Glutamatergic neuron (in vitro differentiated cells): ENCODE measurements around the gene SFN. TPM values are rescaled to one million over a fixed set of nuclear protein-coding genes. Genes with fewer than 3 reads are reported as not detected.

Source experiments
- DNase-seq: peaks from one replicate; pipeline ENCODE4 v3.0.0; 2022
- H3K27ac Mint-ChIP-seq: one replicate; pipeline ENCODE4 v1.8.0; 2020; ENCODE audit warnings: mild to moderate bottlenecking, mixed read lengths, inconsistent platforms; ENCODE audit not compliant: unreplicated experiment
- H3K27me3 Mint-ChIP-seq: one replicate; pipeline ENCODE4 v1.8.0; 2020; ENCODE audit warnings: mild to moderate bottlenecking, moderate library complexity, mixed read lengths, inconsistent platforms; ENCODE audit not compliant: unreplicated experiment
- H3K36me3 Mint-ChIP-seq: one replicate; pipeline ENCODE4 v1.8.0; 2020; ENCODE audit warnings: mild to moderate bottlenecking, mixed read lengths, inconsistent platforms; ENCODE audit not compliant: unreplicated experiment
- H3K4me1 Mint-ChIP-seq: one replicate; pipeline ENCODE4 v1.8.0; 2020; ENCODE audit warnings: mild to moderate bottlenecking, low read depth, mixed read lengths, inconsistent platforms; ENCODE audit not compliant: unreplicated experiment
- H3K4me3 Mint-ChIP-seq: one replicate; pipeline ENCODE4 v1.8.0; 2020; ENCODE audit warnings: mild to moderate bottlenecking, mixed read lengths, inconsistent platforms; ENCODE audit not compliant: unreplicated experiment
- H3K9me3 Mint-ChIP-seq: one replicate; pipeline ENCODE4 v1.8.0; 2020; ENCODE audit warnings: mild to moderate bottlenecking, moderate library complexity, mixed read lengths, inconsistent platforms; ENCODE audit not compliant: unreplicated experiment
- long read RNA-seq: library from polyadenylated mRNA; unstranded; transcript quantifications from one replicate; pipeline ENCODE4 v2.0.0, GENCODE V29; 2020; ENCODE audit not compliant: unreplicated experiment
- total RNA-seq: library from RNA; stranded (reverse); fragmentation: NEBNext Ultra II Directional; extraction: Animal tissue kit (Norgen Biotek cat#: 25700); gene quantifications from one replicate; pipeline ENCODE4 v1.2.1, GENCODE V29; 2021; ENCODE audit not compliant: unreplicated experiment
- TF ChIP-seq, protein P1 (sequence below): fragments of 200-600 bp; sonication (generic); IDR thresholded peaks from one replicate; pipeline ENCODE4 v1.5.0; 2021; ENCODE audit not compliant: partially characterized antibody, unreplicated experiment

Gene SFN
- total RNA-seq = 0.42 TPM
- long read RNA-seq = 0 reads

GRCh38 chr1:26862781-26863684 lies at the start of gene SFN:
Gene SFN, plus strand, starts transcription at chr1:26863149. Its CDS starts 64 bp downstream, at chr1:26863213.
- no peak for DNase-seq
- H3K9me3 Mint-ChIP-seq = peaks cover 1% of the 10 kb centered on the region
- H3K4me1 Mint-ChIP-seq = peaks cover 14% of the 10 kb centered on the region
- peaks cover 11% of the 10 kb centered on the region for H3K27me3 Mint-ChIP-seq
- H3K36me3 Mint-ChIP-seq = no peaks in the 10 kb centered on the region
- no peak within 1 kb of the TSS for H3K27ac Mint-ChIP-seq
- TF ChIP-seq, protein P1, sequence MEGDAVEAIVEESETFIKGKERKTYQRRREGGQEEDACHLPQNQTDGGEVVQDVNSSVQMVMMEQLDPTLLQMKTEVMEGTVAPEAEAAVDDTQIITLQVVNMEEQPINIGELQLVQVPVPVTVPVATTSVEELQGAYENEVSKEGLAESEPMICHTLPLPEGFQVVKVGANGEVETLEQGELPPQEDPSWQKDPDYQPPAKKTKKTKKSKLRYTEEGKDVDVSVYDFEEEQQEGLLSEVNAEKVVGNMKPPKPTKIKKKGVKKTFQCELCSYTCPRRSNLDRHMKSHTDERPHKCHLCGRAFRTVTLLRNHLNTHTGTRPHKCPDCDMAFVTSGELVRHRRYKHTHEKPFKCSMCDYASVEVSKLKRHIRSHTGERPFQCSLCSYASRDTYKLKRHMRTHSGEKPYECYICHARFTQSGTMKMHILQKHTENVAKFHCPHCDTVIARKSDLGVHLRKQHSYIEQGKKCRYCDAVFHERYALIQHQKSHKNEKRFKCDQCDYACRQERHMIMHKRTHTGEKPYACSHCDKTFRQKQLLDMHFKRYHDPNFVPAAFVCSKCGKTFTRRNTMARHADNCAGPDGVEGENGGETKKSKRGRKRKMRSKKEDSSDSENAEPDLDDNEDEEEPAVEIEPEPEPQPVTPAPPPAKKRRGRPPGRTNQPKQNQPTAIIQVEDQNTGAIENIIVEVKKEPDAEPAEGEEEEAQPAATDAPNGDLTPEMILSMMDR = peak; percentile 22
- peak within 1 kb of the TSS; percentile 16 for H3K4me3 Mint-ChIP-seq

DNA sequence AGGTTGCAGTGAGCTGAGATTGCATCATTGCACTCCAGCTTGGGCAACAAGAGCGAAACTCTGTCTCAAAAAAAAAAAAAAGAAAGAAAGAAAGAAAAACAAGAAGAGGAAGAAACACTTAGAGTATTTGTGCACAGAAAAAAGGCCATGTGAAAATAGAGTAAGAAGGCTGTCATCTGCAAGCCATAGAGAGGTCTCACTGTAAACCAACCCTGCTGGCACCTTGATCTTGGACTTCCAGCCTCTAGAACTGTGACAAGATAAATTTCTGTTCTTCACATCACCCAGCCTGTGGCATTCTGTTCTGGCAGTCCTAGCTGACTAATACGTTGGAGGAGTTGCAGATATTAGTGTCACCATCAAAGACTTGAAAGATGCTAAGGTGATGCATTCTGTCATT lies 48.6 kb upstream of the SFN start:
- H3K27me3 Mint-ChIP-seq = no peaks in the 10 kb centered on the region
- TF ChIP-seq, protein P1 = no peak
- DNase-seq = no peak
- no peak overlapping the region for H3K4me3 Mint-ChIP-seq
- H3K36me3 Mint-ChIP-seq = no peaks in the 10 kb centered on the region
- no peak overlapping the region for H3K27ac Mint-ChIP-seq
- H3K4me1 Mint-ChIP-seq = no peaks in the 10 kb centered on the region
- H3K9me3 Mint-ChIP-seq = peaks cover 5% of the 10 kb centered on the region

- no peak overlapping the region for H3K27ac Mint-ChIP-seq
- TF ChIP-seq, protein P1 = no peak
- no peak overlapping the region for H3K4me3 Mint-ChIP-seq
- no peaks in the 10 kb centered on the region for H3K36me3 Mint-ChIP-seq
- DNase-seq = no peak
- H3K4me1 Mint-ChIP-seq = no peaks in the 10 kb centered on the region
- H3K27me3 Mint-ChIP-seq = no peaks in the 10 kb centered on the region
- peaks cover 5% of the 10 kb centered on the region for H3K9me3 Mint-ChIP-seq
Observed at GRCh38 chr1:26814893-26815292, 48.1 kb upstream of the SFN start.

- Mint-ChIP-seq H3K27ac (no peak overlapping the region), H3K4me1 (no peaks in the 10 kb centered on the region), H3K9me3 (peaks cover 3% of the 10 kb centered on the region), H3K27me3 (peaks cover 3% of the 10 kb centered on the region), H3K36me3 (no peaks in the 10 kb centered on the region), H3K4me3 (no peak overlapping the region)
- TF ChIP-seq, protein P1 = no peak
- DNase-seq = no peak
Observed at GRCh38 chr1:26820784-26821269, 42.1 kb upstream of the SFN start.
